Choroid plexus epithelial cell (primary cell): Measurements from ENCODE around the gene DDX4.

Experiments used
- DNase-seq: peaks from one replicate; pipeline ENCODE4 v3.0.0-alpha.2; 2010; ENCODE audit warnings: low read depth
- H3K4me3 ChIP-seq: 2 replicates; pipeline ENCODE4 v1.5.1; 2011; ENCODE audit warnings: low read depth, mild to moderate bottlenecking, control low read depth, low read length, moderate library complexity
- CTCF ChIP-seq: conservative IDR thresholded peaks from 2 replicates; pipeline ENCODE4 v1.5.1; 2011; ENCODE audit warnings: low read depth, mild to moderate bottlenecking, control low read depth, inconsistent platforms, low read length, moderate library complexity

DDX4 gene

DNA sequence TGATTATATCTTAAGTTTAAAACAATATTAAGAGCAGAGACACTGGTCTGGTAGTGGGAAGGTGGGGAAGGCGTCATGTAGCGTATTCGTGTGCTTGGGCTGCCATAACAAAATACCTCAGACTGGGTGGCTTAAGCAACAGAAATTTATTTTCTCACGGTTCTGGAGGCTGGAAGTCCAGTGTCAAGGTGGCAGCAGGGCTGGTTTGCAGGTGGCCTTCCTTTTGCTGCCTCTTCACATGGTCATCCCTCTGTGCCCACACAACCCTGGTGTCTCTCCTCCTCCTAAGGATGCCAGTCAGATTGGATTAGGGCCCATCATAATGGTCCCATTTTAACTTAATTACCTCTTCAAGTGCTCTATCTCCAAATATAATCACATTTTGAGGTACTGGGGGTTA, 122.8 kb downstream of the DDX4 start:
- DNase-seq = no peak
- no peak for TF ChIP-seq CTCF
- no peak overlapping the region for H3K4me3 ChIP-seq

DNA sequence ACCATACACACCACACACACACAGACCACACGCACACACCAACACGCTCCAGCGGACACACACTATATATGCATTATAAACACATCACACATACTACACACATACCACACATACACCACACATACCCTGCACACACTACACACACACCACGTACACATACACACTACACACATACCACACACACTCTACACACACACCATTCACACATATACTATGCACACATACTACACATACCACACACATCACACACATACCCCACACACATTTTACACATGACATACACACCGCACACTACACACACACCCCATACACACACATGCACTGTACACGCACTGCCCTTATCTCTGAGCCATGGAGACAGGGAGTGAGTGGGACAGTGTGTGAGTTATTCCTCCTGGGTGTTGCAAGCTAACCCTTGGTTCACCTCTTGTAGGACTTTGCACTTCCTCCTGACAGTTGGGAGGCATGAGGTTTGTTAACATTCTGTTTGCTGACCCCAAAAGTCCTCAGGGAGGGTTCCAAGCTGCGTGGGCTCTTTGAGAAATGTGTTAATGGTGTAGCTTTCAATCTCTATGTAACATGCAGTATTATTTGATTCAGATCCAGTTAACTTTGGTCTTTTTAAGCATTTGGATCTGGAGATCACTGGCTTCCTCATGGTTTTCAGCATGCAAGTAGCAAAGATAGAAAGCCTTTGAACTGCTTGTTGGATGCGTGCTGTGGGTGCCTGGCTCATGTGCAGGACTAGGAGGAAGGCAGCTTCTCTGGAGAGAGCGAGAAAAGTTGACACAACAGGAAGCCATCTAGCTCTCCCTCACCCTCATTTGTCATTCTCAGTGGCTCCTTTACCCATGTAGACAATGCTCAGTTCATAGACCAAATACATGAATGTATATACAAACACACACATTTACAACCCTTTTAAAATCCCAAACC, 127.0 kb downstream of the DDX4 start:
- no peak for TF ChIP-seq CTCF
- DNase-seq = peak; percentile 84
- no peak overlapping the region for H3K4me3 ChIP-seq

DNA sequence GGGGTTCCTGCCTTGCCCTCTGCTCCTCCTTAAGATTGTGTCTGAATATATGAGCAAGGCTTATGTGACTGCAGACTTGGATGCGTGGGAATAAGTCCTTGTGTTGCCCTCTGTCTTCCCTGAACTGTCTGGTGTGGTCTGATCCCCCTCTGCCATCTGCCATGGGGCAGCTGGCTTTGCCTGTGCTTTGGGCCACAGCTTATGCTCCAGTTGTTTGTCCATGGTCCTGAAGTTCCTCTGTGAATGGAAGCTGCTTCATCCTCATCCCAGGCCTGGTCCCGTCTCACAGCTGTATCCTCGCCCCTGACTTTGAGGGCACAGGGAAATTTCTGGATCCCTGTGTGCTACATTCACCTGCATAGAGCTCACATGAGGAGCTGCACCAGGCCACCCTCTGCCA, 128.0 kb downstream of the DDX4 start:
- peak; percentile 53 for DNase-seq

GRCh38 chr5:55866485-55866884, 128.6 kb downstream of the DDX4 start:
- DNase-seq = no peak
- no peak overlapping the region for H3K4me3 ChIP-seq
- no peak for TF ChIP-seq CTCF

More for the DNA sequence above, 128.0 kb downstream of the DDX4 start:
- no peak for TF ChIP-seq CTCF
- H3K4me3 ChIP-seq = no peak overlapping the region
